GM21737 (cell line): Measurements from ENCODE around the gene SRD5A2.
"Not testable (repeated sequence)": the region's sequence is repeated elsewhere in the genome, so short reads cannot be mapped to it uniquely, and the experiment has no call there.

Experiments used
- ATAC-seq: cut with Tn5 transposase; IDR thresholded peaks from one replicate; pipeline ENCODE4 v1.9.1; 2021; ENCODE audit warnings: mild to moderate bottlenecking, moderate library complexity; ENCODE audit not compliant: unreplicated experiment

The SRD5A2 gene

DNA sequence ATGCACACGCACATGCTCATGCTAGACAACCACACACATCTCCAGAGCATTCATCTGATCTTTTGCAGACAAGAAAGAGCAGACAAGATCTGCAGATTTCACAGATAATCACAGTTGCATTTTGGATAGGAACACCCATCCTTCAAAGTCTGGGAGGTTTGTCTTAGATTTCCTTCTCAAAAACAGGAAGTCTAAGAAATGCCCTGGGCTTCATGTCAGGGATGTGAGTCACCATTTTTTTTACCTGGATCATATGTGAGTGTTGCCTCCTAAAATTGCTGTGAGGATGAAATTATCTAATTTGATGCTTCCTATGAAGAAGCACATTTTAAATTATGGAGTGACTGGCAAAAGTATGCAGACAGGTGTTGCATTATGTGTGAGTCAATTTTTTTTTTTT, 46.1 kb downstream of the SRD5A2 start:
- ATAC-seq = no peak

DNA sequence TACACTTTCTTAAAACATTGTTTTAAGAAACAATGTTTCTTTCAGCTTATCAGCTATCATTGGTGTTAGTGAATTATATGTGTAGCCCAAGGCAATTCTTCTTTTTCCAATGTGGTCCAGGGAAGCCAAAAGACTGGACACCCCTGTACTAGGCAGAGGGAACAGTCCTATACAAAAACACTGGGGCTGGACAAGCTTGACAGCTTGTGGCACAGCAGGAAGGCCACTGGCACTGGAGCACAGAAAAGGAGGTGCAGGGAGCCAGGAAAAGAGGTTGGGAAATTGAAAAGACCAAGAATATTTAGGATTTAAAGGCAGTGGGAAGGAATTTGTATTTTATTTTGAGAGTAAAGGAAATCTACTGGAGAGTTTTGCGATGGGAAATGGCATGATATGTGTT, 47.7 kb downstream of the SRD5A2 start:
- no peak for ATAC-seq

DNA sequence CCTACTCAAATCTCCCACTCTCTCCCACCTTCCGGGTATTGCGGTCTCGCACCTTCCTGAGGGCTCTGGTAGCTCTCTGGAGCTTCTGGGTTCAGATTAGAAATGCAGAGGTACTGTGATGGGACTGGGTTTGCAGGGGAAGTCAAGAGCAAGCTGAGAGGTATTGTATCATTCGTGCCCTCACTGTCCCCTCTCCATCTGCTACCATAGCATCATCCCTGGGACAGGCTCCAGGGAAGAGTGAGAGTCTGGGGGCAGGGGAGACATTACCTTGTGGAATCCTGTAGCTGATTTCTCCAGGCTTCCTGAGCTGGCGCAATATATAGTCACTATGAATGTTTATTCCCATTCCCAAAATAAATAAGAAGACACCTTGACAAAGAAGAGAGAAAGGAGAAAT, 49.6 kb downstream of the SRD5A2 start:
- no peak for ATAC-seq

GRCh38 chr2:31529256-31529655, 51.5 kb downstream of the SRD5A2 start:
- no peak for ATAC-seq

GRCh38 chr2:31528823-31529222, 51.9 kb downstream of the SRD5A2 start:
- no peak for ATAC-seq

DNA sequence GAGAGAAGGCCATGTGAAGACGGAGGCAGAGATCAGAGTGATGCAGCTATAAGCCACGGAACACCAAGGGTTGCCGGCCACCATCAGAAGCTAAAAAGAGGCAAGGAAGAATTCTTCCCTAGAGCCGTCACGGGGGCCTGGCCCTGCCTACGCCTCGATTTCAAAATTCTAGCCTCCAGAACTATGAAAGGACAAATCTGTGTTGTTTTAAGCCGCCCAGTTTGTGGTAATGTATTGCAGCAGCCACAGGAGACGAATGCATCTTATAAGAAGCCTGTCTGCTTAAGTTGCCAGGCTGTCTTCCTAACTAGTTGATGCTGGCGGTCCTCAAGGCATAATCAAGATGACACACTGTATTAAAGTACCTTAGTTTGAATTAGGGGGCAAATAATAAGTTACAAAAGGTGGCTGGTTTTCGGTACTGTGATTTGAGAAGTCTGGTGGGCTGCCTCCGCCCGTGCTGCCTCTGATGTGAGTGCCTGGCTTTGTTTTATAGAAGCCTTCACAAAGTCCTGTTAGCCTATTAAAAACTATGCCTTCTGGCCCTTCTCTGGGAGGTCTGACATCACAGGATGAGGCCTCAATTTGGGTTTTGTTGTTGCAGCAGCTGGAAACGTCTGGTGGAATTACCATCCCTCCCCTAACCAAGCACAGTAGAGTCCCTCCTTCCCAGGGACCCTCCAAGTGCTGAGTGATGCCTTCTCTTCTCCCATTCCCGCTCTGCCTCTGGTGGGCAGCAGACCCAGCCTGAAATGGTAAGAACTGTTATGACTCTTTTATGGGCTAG, 53.6 kb downstream of the SRD5A2 start:
- no peak for ATAC-seq

- ATAC-seq = no peak
Observed at GRCh38 chr2:31525876-31526275, 54.9 kb downstream of the SRD5A2 start.

GRCh38 chr2:31524592-31524991, 56.1 kb downstream of the SRD5A2 start:
- ATAC-seq = no peak

DNA sequence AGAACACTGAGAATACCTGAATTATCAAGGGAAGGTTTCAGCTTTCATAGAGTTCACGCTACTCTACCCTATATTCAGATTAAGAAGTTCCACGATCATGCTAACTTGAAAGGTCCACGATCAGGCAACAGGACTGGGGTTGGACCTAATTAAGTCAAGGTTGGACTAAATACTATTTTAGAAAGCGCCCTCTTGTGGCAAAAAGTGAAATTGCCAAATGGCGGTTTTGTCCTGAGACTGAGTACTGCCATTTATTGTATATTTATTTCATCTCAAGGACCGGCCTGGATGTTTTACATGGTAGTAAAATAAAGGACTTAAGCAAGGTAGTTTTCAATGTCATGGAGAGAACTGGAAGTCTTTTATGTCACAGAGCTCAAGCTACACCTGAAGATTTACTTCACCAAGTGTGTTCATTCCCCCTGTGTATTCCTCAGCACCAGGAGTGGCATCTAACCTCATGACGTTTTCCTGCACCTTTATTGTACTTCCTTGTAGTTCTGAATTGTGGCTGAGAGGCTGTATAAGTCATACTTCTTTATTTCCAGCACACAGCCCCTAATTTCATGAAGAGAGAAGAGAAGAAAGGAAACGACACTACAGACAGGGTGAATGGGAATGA, 56.8 kb downstream of the SRD5A2 start:
- ATAC-seq = no peak

- no peak for ATAC-seq
Observed at GRCh38 chr2:31522786-31523185, 58.0 kb downstream of the SRD5A2 start.

DNA sequence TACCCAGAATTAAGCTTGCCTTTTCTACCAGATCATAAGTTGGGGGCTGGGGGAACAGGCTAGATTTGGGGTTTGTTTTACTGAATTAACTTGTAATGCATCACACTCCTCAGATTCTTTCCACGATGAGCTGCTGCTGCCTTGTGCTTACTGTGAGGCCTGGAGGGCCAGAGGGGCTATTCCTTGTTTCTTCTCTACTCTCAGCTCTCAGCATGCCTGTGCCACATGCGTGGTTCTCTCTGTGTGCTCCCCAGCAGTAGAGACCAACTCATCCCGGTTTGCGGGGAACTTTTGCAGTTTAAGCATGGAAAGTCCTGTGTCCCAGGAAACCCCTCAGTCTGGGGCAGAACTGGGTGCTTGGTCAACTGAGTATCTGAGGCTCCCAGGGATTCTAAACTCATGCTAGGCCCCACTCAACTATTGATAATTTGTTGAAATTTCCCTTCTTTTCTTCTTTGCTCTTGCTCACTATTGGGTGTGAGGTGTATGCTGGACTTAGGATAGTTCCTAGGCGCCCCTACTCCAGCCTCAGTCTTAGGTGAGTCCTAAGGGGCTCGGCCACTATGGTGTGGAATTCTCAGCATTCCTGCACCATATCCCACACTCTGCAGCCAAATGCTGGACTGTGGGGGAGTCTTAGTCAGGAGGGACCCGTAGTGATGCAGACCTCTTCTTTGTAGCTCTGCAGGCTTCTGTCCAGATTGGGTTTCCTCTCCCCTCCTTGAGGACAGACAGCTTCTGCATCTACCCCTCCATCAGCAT, 63.1 kb downstream of the SRD5A2 start:
- no peak for ATAC-seq

- no peak for ATAC-seq
Observed at GRCh38 chr2:31515586-31515985, 65.2 kb downstream of the SRD5A2 start.

- ATAC-seq = no peak
Observed at GRCh38 chr2:31513553-31513952, 67.2 kb downstream of the SRD5A2 start.

GRCh38 chr2:31511376-31511775, 69.4 kb downstream of the SRD5A2 start:
- ATAC-seq = no peak

GRCh38 chr2:31505111-31505510, 75.6 kb downstream of the SRD5A2 start:
- ATAC-seq = no peak

GRCh38 chr2:31504311-31504710, 76.4 kb downstream of the SRD5A2 start:
- ATAC-seq = no peak

GRCh38 chr2:31496451-31496874, 84.3 kb downstream of the SRD5A2 start:
- not testable (repeated sequence) for ATAC-seq

GRCh38 chr2:31489339-31489738, 91.4 kb downstream of the SRD5A2 start:
- not testable (repeated sequence) for ATAC-seq

DNA sequence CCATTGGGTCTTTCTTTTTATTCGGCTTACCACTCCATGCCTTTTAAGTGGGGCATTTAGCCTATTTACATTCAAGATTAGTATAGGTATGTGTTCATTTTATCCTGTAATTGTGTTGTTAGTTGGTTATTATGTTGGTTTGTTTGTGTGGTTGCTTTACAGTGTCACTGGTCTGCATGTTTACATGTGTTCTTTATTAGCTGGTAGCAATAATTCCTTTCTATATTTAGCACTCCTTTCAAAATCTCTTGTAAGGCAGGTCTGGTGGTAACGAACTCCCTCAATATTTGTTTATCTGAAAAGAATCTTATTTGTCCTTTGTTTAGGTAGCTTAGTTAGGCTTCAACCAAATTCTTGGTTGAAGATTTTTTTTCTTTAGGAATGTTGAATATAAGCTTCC, 97.5 kb downstream of the SRD5A2 start:
- ATAC-seq = no peak

- no peak for ATAC-seq
Observed at GRCh38 chr2:31476511-31477180, 104.1 kb downstream of the SRD5A2 start.

GRCh38 chr2:31475692-31476091, 105.0 kb downstream of the SRD5A2 start:
- no peak for ATAC-seq
